Measurements from ENCODE around the gene SERGEF. TPM values are rescaled to one million over a fixed set of nuclear protein-coding genes. Genes with fewer than 3 reads are reported as not detected.
A peak's percentile ranks its signal among the peaks of the same experiment; 100 is the strongest.

The SERGEF gene
- total RNA-seq, 1 donor = 36.9 TPM

DNA sequence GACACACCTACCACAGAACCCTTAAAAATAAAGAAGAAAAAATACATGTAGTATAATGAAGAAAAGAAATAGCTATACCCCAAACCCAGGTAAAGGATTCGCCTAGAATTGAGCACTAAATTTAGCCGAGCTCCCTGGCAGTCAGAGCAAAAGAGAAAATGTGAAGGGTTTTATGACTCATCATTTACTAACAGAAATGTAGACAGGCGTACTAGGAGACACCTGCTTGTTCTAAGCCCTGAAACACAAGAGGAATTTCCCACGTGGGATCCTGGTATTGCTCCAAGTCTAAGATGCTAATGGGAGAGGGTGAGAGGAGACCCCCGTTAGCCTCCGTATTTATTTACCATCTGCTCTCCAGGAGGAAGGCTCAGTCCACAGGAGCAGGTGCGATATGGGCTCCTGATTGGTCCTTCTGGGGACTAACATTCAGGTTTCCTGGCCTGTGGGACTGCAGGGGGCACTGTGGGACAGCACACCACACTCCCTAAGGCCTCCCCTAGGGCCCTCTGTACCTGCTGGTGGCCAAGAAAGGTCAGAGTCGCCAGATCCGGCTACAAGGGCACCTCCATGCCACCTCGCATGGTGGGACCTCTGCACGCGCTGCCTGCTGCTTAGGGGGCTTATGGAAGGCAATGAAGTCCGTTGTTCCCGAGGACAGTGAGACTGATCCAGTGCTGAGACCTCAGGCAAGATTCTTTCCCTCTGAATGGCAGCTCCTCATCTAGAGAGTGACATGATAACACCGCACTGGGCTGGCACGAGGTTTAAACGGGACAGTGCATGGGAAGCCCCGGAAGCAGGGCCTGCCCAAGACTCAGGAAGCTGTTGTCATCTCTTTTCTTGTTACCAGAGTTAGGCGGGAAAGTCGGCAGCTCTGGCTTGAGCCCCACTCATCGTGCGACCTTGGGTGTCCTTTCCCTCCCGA lies 252.5 kb downstream of the SERGEF start:
- DNase-seq (ENCODE audit: low read depth in 2 of 3, low spot score in 2 of 3) = peak in 2 of 3 donors; percentile 37 to 62

DNA sequence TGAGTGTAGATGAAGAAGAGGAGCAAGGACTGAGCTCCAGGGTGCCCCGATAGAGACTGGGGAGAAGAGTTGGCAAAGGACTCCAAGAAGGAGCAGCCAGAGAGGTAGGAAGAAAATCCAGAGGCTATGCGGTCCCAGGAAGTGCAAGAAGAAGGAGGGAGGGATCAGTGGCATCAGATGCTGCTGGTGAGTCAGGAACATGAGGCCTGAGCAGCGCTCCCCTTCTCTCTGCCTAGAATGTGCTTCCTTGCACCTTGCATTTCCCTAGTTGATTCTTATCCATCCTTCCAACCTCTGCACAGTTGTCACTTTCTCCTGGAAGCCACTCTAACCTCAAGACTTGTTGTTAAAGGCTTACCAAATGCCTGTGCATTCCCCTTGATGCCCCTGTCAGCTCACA lies 257.0 kb downstream of the SERGEF start:
- no peak for DNase-seq (ENCODE audit: low read depth in 2 of 3, low spot score in 2 of 3)

DNA sequence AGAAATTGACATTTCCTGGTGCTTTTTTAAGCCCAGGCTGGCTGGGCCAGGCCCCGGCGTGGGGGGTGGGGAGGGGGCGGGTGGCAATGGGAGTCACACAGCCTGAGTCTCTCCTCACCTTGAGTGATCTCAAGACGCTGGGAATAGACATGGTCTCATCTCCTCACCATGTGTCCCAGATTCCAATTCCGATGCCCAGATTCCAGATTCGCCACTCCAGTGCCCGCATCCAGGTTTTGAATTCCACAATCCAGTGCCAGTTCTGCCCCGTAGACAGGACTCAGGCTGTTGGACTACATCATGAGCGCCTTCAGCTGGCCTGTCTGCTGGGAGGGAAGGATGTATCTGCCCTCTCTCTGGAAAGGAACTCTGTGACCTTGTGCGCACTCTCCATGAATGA lies 259.2 kb downstream of the SERGEF start:
- DNase-seq (ENCODE audit: low read depth in 2 of 3, low spot score in 2 of 3) = no peak

DNA sequence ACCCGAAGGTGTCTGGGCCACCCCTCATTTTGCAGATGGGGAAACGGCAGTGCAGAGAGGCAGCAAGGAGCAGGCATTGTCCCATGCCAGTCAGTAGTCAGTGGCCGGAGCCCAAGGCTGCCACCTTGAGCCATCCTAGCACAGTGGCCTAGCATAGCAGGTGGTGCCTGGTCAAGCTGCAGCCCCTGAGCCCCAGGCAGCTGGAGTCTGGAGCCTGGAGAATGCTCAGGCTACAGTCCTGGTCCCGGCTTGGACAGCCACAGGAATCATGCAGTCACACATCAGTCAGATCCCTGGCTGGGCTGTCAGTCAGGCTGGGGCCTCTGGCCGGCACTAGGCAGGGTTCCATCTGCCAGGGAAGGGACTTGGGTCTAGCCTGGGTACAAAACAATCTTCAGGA lies 259.7 kb downstream of the SERGEF start:
- no peak for DNase-seq (ENCODE audit: low read depth in 2 of 3, low spot score in 2 of 3)

DNA sequence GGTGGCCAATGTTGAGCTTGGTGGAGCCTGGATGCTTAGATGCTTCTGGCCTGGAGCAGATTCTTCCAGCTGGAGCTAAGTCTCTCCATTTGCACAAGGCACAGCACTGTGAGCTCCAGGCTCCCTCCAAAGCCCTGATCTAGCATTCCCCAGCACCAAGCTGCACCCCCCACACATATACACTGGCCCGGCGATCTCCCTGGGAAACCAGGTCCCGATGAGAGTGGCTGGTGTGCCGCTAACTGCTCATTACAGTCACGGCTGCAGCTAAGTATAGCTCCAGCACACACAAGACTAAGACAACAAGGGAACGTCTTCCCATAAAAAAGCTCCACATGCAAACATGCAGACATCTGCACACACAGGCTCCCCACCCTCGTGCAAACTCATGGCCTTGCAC lies 260.7 kb downstream of the SERGEF start:
- DNase-seq (ENCODE audit: low read depth in 2 of 3, low spot score in 2 of 3) = no peak

DNA sequence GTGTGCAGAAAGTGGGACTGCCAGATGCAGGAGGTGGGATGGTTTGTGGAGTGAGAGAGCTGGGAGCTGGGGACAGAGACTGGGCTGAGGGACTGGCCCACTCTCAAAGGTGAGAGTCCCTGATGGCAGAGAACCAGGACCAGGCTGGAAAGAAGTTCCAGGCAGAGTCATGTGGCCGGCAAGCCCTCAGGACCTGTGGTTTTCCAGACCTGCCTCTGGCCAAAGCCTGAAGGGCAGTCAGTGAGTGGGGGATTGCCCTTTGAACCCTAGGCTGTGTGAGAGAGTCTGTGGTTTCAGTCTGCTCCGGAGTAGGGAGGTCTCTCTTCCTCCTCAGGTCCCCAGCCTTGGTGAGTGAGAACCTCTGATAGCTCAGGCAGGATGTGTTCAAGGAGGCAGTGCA lies 261.3 kb downstream of the SERGEF start:
- no peak for DNase-seq (ENCODE audit: low read depth in 2 of 3, low spot score in 2 of 3)

DNA sequence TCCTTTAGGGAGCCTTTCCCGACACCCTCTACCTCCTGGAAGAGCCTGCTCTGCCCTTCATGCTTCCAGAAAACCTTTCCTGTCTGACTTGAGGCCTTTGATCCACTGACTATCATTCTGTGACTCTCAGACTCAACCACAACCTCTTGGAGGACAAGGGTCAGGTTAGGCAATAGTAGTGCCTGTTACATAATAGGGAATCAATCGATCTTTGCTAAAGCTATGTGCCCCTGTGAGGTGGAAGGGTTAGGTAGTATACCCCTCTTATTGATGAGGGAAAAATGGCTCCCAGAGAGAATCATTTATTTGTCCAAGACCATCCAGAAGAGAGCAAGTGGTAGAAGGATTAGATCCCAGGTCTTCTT lies 262.1 kb downstream of the SERGEF start:
- DNase-seq (ENCODE audit: low read depth in 2 of 3, low spot score in 2 of 3) = no peak

DNA sequence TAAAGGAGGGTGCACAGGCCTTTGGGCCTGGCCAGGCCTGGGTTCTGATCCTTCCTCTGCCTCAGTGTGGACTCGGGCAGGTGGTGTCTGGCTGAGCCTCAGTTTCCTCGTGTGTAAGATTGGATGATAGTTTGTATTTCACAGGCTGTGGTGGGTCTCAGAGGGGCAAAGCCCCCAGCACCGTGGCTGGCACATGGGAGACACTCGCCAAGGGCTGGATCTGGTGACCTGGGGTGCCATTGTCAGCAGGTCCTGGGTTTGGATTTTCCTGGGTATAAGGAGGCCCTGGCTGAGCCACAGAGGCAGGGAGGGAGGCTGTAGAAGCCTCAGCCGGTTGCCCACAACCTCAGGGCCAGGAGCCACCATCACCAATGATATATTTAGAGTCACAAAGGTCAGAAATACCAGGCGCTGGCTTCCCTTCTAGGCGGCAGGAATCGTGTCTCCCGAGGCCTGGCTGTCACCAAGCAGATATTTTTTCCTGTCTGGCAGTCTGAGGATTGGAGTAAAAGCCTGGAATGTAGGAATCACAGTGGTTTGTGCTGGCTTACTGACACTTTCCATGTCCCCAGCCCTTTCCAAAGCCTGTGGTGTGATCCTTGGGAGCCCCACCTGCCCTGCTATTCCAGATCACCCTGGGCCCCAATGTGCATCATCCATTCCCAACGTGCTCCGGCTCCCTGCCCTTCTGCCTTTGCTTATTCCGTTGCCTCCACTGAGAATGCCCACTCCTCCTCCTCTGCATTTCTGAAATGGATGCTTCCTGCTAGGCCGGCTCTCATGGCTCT lies 262.6 kb downstream of the SERGEF start:
- DNase-seq (ENCODE audit: low read depth in 2 of 3, low spot score in 2 of 3) = no peak

DNA sequence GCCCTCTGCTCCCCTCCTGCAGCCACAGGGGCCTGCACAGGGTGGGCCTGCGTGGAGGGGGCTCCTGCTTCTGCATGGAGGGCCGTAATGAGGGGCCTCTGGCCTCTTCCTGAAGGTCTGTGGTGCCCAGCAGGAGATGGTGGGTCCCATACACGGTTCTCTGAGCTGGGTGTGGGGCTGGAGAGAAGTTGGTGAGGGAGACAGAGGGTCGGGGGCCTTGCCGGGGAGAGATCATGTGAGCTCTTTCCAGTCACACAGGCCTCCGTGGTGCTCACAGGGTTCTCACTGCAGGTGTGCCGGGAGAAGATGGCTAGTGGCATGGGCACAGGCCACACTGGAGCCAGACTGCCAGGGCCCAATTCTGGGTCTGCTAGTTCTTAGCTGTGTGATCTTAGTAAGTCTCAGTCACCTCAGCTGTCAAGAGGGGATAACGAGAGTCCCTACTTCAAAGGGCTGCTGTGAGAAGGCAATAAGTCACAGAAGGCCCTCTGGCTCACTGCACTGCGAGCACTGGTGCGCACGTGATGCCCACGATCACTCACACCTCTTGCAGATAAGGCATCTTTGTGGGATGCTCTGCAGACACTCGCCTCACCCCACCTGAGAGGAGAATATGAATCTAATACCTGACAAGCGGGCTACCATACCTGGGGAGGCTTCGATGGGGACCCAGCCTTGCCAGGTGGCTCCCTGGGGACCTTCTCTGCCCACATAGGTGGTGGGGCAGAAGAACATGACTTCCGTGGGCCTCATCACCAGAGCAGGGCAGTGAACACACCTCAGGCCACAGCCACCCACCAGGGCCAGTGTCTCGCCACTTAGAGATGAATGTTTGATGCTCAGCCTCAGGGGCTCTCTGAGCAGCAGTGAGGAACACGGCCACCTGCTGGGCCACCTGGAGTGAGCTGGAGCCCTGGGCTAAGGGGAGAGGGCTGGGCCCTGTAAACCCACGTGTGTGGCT lies 263.8 kb downstream of the SERGEF start:
- no peak for DNase-seq (ENCODE audit: low read depth in 2 of 3, low spot score in 2 of 3)

DNA sequence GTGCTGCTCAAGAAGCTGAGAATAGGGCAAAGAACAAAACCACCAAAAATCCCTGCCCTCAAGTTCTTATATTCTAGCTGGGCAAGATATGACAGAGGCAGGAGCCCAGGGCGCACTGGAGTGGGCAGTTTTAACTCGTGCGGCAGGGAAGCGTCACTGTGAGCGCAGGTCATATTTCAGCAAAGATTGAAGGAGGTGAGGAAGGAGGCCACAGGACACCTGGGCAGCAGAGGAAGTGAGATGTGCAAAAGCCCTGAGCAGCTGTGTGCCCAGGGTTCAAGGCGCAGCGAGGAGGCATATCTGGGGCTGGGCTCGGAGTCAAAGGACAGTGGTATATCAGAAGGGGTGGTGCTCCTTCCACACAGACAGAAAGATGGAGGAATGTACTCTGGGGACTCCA lies 264.8 kb downstream of the SERGEF start:
- no peak for DNase-seq (ENCODE audit: low read depth in 2 of 3, low spot score in 2 of 3)

DNA sequence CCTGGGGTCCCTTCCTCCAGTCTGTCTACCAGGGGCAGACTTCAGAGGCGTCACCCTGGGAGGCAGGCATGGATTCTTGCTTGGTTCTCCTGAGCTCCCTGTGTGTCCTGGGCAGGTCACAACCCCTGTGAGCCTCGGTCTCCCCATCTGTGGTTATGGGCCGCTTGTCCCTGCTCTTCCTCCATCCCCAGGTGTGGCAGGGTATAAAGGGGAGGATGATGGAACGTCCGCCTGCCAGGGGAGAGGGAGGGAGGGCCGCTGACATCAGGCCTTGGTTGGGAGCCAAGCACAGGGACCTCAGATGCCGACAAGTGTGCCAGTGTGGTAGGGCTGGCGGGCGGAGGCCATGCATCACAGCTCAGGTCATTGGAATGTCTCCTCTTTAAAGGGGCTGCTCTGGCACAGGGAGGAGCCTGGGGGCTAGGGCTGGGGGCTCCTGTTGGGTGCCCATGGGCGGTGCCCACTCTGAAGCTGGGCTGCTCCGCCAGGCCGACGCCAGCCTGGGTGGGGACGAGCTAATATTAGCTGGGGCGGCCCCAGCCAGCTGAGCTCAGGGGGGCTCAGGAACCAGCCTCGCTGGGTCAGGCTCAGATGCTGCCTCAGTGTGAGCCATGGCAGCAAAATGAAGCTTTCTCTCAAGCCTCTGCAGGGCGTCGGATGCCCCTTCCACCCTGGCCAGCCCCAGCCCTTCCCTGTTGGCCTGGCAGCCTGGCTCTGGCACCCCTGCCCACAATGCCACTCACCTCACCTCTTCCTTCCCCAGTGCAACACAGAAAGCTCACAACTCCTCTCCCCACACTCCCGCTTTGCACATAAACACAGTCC lies 265.5 kb downstream of the SERGEF start:
- no peak for DNase-seq (ENCODE audit: low read depth in 2 of 3, low spot score in 2 of 3)

DNA sequence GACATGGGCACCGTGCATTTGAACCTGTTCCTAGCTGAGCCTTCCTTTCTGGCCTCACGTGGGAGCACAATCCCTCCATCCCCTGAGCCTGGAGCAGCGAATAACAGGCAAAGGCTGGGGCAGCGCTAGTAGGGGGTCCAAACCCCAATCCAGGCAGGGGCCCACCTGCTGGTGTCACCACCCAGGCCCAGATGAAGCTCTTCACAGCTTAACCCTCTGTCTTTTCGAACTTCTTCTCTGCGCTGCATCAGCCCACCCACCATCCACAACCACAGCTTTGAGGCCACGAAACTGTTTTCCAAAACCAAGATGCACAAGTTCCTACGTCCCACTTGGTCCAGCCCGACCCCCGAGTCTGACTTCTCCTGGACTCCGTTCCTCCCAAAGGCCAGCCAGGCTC lies 266.8 kb downstream of the SERGEF start:
- no peak for DNase-seq (ENCODE audit: low read depth in 2 of 3, low spot score in 2 of 3)

DNA sequence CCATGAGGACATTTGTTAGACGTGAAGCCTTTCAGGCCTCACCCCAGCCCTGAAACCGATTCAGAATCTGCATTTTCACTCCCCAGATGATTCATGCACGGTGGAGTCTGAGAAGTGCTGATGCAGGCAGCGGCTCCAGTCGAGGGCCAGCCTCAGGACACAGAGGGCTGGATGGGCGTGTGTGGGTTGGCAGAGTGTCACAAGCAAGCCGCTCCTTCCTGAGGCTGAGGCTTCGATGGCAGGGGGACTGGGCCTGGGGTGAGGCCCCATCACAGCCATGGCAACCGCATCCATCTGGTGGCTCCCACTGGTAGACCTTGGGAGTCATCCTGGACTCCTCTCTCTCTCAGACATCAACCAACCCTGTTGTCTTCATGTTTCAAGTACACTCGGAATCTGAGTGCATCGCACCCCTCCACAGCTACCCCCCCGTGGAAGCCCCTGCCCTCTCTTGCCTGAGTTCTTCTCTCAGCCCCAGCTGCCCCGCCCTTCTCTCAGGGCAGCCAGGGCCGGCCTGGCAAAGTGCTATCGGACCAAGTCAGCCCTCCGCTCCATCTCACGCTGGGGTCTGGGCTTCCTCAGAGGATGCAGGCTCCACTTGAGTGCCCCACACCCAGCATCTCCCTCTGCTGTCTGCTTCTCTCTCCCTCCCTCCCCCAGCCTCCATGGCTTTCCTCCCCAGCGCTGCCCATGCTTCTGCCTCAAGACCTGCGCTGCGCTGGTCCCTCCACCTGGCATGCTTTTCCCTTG lies 267.6 kb downstream of the SERGEF start:
- no peak for DNase-seq (ENCODE audit: low read depth in 2 of 3, low spot score in 2 of 3)

DNA sequence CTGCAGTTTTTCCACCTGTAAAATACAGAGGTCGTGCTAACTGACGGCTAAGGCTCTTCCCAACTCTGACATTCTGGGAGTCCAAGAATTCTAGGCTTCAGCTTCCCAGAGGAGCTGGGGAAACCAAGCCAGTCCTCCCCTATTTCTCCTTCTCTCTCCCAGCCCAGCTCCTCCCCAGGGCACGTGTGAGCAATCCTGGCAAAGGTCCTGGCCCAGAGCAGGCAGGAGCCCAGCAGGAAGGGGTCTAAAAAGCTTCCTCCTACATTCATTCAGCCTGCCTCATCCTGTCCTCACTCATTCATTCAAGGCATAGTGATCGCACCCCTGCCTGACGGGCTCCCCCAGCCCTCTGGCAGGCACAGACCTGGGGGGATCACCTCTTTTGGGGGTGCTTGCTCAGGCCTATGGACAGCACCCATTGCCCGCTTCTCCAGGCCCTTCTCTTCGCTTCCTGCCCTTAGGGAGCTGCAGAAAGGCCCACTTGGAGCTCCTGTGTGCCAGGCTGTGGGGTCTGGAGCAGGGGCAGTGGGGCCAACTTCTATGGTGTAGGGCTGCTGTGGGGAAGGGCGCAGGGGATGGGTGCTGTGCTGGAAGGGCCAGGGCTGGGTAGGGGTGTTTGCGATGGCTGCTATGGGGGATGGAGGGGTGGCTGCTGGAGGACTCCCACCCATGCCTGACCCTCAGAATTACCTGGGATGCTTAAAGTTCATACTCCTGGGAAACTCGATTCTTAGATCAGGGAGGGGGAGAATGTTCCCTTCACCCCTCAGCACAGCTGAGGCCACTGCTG lies 268.5 kb downstream of the SERGEF start:
- DNase-seq (ENCODE audit: low read depth in 2 of 3, low spot score in 2 of 3) = no peak

DNA sequence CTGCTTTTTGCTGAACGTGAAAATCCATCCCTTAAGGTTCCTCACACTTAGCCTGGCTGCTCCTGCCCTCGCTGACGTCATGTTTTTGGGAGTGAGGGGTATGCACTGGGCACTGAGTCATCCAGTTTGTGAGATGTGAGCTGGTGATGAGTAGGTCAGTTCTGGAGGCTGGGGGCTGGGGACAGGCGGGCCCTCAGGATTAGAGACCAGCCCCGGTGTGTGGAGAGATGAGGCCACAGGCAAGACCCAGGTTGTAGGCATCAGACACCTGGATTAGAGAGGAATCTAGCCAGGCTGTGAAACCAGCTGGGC lies 269.1 kb downstream of the SERGEF start:
- DNase-seq (ENCODE audit: low read depth in 2 of 3, low spot score in 2 of 3) = no peak

DNA sequence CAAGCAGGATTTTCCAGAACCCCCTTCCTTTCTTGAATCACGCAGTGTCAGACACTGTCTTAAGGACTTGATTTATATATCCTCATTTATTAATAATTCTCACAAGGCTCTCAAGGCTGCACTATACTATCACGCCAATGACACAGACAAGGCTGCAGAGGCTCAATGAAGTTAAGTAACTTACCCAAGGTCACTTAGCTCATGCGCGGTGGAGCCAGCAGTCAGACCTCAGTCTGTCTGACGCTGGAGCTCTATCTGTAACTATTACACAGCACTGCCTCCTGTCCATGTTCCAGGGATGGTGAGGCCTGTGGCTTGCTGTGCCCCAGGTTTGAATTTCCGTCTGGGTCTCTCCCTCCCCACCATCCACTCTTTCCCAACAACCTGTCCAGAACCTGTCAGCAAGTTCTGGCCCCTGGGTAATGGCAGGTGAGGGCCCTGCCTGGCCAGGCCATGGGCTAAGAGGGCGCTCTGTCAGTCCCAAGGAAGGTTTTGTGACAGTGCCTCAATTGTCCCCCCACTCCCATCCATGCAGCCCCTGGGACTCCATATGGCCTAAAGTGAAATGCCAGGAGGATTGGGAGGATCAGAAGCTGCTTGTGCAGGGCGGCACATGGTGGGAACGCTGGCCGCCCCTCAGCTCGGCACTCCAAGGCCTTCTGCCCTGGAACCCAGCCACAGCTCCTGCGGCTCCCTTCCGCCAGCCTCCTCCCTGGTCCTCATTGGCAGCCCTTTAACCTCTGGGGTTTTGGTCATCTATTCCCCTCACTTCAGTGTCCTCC lies 269.6 kb downstream of the SERGEF start:
- no peak for DNase-seq (ENCODE audit: low read depth in 2 of 3, low spot score in 2 of 3)

DNA sequence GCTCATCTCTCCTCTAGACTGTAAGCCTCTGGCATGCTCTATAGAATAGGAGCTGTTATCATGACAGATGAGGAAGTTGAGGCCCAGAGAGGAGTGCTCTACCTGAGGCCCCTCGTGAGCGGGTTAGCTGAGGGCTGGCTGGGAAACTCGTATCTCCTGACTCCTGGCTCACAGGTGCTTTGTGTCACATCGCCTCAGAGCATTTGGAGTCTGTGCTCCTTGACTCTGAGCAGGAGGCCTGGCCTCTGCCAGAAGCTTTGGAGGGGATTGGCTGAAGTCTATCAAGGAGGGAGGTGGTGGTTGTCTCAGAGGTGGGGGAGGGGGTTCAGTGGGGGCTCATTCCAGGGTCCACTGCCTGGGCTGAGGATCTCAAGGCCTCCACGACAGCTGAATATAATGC lies 270.8 kb downstream of the SERGEF start:
- no peak for DNase-seq (ENCODE audit: low read depth in 2 of 3, low spot score in 2 of 3)

DNA sequence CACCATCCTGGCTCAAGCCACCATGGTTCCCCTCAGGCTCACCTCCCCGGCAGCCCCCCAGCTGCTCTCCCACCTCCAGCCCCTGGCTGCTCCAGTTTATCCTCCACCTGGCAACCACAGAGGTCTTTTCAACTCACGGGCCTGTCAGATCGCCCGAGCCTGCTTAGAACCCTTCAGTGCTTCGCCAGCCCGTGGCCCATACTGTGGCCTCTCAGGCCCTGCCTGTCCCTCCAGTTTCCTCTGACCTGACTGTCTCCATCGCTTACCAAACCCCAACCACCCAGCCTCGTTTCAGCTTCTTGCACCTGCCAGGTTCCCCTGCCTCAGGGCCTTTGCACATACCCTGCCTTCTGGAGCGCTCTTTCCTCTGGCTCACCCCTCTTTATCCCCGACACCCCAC lies 271.4 kb downstream of the SERGEF start:
- no peak for DNase-seq (ENCODE audit: low read depth in 2 of 3, low spot score in 2 of 3)
